GM15510 (cell line): Measurements from ENCODE around the gene MXI1.

ENCODE experiments used
- POLR2A ChIP-seq: IDR thresholded peaks from 3 replicates; pipeline ENCODE4 v1.6.1; 2011; ENCODE audit warnings: borderline replicate concordance; ENCODE audit not compliant: insufficient read length; ENCODE audit errors: extremely low read depth

MXI1 gene

DNA sequence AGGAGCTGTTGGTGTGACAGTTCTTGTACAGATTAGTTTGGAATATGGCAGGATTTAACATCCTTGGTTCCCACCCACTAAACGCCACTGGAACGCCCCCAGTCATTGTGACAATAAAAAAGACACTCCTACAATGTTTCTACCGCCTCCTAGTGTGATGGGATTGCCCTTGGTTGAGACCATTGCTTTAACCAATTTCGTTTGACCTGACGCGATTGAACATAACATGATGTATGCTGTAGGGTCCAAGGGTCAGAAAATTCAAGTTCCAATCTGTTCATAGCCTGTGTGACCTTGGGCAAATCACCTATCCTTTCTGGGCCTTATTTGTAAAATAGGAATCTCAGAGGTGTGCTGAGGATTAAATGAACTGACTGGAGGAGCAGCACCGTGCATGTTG, 12.5 kb downstream of the MXI1 start:
- no peak for TF ChIP-seq POLR2A

- TF ChIP-seq POLR2A: no peak
Measured at GRCh38 chr10:110220398-110220797, 13.0 kb downstream of the MXI1 start.

DNA sequence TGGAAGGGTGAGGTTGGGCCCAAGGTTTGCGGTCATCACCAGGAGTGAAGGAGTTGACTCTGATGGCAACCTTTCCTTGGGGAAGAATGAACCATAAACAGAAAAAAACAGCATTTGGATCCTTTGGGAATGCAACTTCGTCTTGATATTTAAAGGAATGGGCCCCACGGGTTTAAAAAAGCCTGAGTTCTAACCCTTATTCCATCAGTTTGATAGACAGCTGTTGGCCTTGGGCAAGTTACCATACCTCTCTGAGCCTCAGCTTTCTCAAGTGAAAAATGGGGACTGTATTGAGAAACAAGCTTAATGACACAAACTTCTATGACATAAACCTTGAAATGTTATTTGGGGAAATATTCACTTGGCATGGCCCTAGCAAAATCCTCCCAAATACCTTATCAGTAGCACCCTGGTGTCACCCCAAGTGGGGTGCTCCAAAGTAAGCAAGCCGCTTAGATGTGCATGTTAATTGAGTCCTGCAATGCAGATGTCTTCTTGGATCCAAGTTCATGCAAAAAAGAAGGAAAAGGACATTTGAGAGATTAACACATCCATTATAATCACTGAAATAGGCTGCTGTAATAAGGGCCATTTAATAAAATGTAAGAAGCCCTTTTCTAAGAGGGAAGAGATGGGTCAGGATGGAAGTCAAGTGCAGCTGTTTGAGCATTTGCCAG, 13.8 kb downstream of the MXI1 start:
- TF ChIP-seq POLR2A: no peak

DNA sequence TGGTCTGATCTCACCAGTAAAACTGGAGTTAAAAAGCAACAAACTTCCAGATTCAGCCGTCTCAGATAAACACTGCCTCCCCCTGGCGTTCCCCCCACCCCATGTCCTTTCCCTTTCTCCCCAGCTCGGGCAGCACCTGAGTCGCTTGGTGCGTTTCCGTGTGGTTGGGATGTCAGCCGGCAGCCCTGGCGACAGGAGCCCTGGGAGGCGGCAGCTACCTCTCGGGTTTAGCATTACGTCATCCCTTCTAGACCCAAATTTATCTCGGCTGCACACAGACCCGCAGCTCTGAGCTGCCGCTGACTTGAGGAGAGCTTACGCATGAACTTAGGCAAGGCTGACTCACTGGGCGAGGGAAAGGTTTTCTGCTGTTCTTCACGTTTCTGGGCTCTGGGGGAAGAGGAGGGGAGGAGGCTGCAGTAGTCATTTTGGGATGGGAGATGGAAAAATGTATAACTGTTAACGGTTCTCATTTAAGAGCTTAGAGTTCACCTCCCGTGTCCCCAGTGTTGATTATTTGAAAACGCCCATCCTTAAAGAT, 14.4 kb downstream of the MXI1 start:
- TF ChIP-seq POLR2A: no peak

- no peak for TF ChIP-seq POLR2A
Measured at GRCh38 chr10:110222641-110223297, 15.4 kb downstream of the MXI1 start.

DNA sequence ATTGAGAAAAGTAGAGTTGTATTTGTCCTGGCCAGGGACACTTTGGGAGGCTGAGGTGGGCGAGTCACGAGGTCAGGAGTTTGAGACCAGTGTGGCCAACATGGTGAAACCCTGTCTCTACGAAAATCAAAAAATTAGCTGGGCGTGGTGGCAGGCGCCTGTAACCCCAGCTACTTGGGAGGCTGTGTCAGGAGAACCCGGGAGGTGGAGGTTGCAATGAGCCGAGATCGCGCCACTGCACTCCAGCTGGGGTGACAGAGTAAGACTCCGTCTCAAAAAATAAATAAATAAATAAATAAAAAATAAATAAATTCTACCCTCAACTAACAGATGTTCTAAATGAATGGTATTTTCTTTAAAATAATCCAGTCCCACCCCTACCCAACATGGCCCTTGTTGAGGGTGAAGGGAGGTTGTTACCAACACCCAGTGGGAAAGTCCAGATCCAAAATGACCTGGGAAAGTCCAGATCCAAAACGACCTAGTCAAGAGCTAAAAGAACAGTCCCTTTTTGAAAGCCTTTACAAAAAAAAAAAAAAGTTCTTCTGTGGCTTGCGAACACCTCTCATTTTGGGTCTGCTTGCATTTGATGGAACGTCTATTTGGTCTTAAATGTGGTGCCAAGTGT, 16.0 kb downstream of the MXI1 start:
- TF ChIP-seq POLR2A: no peak

GRCh38 chr10:110224992-110225391, 17.6 kb downstream of the MXI1 start:
- no peak for TF ChIP-seq POLR2A

DNA sequence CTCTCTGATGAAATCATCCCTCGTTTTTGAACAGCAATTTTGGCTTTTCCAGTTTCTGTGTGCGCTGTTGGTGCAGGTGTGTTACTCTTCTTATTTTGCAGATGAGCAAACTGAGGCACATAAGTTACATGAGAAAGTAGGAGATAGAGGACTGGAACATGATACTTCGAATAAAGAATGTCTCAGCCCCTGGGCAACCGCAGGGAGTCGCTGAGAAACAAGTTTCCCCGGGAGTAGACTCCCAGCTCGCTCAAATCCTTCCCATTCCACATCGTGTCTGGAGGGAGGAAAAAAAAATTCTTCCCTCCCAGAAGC, 18.0 kb downstream of the MXI1 start:
- TF ChIP-seq POLR2A: no peak

DNA sequence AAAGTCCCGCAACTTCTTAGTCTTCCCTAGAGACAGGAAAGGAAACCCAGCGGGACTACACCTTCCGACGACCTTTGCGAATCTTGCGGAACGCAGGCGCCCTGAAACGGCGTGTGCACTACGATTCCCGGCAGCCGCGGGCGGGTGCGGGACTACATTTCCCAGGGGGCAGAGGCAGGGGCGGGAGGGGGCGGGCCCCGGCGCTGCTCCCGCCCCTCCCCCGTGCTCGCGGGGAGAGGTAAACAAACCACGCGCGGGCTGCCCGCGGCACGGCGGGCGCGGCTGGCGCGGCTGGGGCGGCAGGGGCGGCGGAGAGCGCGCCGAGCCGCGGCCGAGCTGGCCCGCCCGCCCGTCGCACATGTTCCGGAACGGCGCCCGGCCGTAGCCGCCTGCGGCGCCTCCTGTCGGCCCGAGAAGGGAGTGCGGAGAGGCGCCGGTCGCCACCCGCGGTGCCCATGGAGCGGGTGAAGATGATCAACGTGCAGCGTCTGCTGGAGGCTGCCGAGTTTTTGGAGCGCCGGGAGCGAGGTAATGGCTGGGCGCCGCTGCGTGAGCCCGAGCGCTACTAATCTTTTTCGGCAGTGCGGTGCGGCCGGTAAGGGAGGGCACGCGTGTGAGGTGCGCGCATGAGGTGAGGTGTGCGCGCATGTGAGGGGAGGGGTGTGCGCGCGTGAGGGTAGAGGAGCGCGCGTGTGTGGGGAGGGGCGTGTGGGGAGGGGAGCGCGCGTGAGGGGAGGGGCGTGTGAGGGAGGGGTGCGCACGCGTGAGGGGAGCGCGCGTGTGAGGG, 18.5 kb downstream of the MXI1 start:
- no peak for TF ChIP-seq POLR2A

DNA sequence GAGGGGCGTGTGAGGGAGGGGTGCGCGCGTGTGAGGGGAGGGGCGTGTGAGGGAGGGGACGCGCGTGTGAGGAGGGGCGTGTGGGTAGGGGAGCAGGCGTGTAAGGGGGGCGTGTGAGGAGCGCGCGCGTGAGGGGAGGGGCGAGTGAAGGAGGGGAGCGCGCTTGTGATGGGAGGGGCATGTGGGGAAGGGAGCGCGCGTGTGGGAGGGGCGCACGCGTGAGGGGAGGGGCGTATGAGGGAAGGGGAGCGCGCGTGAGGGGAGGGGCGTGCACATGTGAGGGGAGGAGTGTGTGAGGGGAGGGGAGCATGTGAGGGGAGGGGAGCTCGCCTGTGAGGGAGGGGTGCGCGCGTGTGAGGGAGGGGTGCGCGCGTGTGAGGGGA, 19.1 kb downstream of the MXI1 start:
- TF ChIP-seq POLR2A: no peak

- TF ChIP-seq POLR2A: no peak
Measured at GRCh38 chr10:110226926-110227641, 19.7 kb downstream of the MXI1 start.

DNA sequence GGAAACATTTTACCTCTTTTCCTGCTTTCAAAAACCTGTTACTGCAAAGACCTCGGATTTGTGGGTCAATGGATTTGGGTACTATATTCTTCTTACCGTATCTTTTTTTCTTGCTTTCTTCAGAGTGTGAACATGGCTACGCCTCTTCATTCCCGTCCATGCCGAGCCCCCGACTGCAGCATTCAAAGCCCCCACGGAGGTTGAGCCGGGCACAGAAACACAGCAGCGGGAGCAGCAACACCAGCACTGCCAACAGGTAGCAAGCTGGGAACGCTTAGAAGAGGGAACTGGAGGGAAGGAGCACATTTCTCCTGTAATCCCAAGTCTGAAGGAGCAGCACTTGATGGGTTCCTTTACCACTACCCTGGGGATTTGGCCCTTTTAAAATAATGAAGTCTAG, 20.7 kb downstream of the MXI1 start:
- no peak for TF ChIP-seq POLR2A

GRCh38 chr10:110229155-110229554, 21.8 kb downstream of the MXI1 start:
- no peak for TF ChIP-seq POLR2A

DNA sequence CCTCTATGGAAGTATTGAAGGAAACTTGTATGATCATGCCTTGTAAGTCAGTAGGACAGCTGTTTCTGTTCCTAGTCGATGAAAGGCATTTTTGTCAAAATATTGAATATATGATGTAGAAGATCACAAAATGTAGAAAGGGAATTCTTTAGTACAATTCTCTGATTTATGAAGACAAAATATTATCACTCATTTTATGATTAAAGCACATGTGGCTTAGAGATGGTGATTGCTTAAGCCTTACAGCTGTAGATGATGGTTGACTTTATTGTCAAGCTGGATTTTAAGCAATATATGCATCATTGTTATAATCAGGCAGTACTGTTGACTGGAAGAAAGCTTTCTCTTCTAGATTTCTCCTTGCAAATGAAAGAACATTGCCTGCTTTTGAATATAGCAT, 26.4 kb downstream of the MXI1 start:
- TF ChIP-seq POLR2A: no peak
